NCI-H2227 treated with DMSO at 0.1 percent for 48 hours (cell line): ENCODE data around the gene LSAMP.
A peak's percentile ranks its signal among the peaks of the same experiment; 100 is the strongest.

ENCODE experiments used
- DNase-seq: peaks from one replicate; lab custom pipeline; 2025; lab: John Stamatoyannopoulos, UW

Gene LSAMP

GRCh38 chr3:116445311-116445841, at the start of gene LSAMP:
LSAMP (minus strand) TSS chr3:116445487.
- peak; percentile 59 for DNase-seq

GRCh38 chr3:116492379-116492778, 47.1 kb upstream of the LSAMP start:
- DNase-seq: no peak

- no peak for DNase-seq
These were observed 37.8 kb upstream of the LSAMP start for GRCh38 chr3:116483135-116483534.

- DNase-seq: no peak
These were observed 31.4 kb upstream of the LSAMP start for GRCh38 chr3:116476691-116477090.

- DNase-seq: no peak
These were observed 29.5 kb upstream of the LSAMP start for GRCh38 chr3:116474801-116475200.

GRCh38 chr3:116474032-116474780, 28.9 kb upstream of the LSAMP start:
- DNase-seq: peak; percentile 71

GRCh38 chr3:116473602-116474001, 28.3 kb upstream of the LSAMP start:
- DNase-seq: no peak

- no peak for DNase-seq
These were observed 25.4 kb upstream of the LSAMP start for GRCh38 chr3:116470605-116471197.

- DNase-seq: no peak
These were observed 24.3 kb upstream of the LSAMP start for GRCh38 chr3:116469546-116469945.

GRCh38 chr3:116464276-116464798, 19.1 kb upstream of the LSAMP start:
- no peak for DNase-seq

GRCh38 chr3:116453666-116454346, 8.5 kb upstream of the LSAMP start:
- no peak for DNase-seq

- DNase-seq: no peak
These were observed 4.5 kb upstream of the LSAMP start for GRCh38 chr3:116449546-116450350.

GRCh38 chr3:116445990-116446389, 703 bp upstream of the LSAMP start:
- DNase-seq: no peak

- DNase-seq: peak; percentile 53
These were observed 422 bp downstream of the LSAMP start for GRCh38 chr3:116444819-116445310.

GRCh38 chr3:116444115-116444747, 1.1 kb downstream of the LSAMP start:
- no peak for DNase-seq

GRCh38 chr3:116443191-116443661, 2.1 kb downstream of the LSAMP start:
- no peak for DNase-seq

- no peak for DNase-seq
These were observed 2.8 kb downstream of the LSAMP start for GRCh38 chr3:116442331-116443021.

GRCh38 chr3:116441652-116442051, 3.6 kb downstream of the LSAMP start:
- no peak for DNase-seq

GRCh38 chr3:116440196-116440595, 5.1 kb downstream of the LSAMP start:
- DNase-seq: no peak

GRCh38 chr3:116433552-116433951, 11.7 kb downstream of the LSAMP start:
- DNase-seq: no peak
